Liver (tissue), 10 donors: Measurements from ENCODE around the gene NBPF1. TPM values are rescaled to one million over a fixed set of nuclear protein-coding genes. Genes with fewer than 3 reads are reported as not detected.
A peak's percentile ranks its signal among the peaks of the same experiment; 100 is the strongest.
"Not testable (repeated sequence)": the region's sequence is repeated elsewhere in the genome, so short reads cannot be mapped to it uniquely, and the experiment has no call there.

ENCODE experiments used
- DNase-seq: peaks from one replicate; pipeline ENCODE4 v3.0.0-alpha.2; 2017; ENCODE audit warnings: low spot score
- H3K27ac ChIP-seq, 2 donors: one replicate each; pipeline ENCODE4 v1.7.0; 2013; ENCODE audit warnings: inconsistent platforms in 2 of 2, low read length in 2 of 2, control low read depth in 1 of 2, low read depth in 1 of 2, mild to moderate bottlenecking in 1 of 2
- H3K27me3 ChIP-seq, 4 donors: one replicate each; pipeline versions ENCODE4 v1.6.1 to v1.7.0; 2013; ENCODE audit warnings: low read length in 3 of 4, inconsistent platforms in 1 of 4, mild to moderate bottlenecking in 1 of 4, moderate library complexity in 1 of 4; ENCODE audit not compliant: control insufficient read depth in 4 of 4, insufficient read depth in 4 of 4
- H3K36me3 ChIP-seq, 4 donors: one replicate each; pipeline versions ENCODE4 v1.6.1 to v1.7.0; 2013; ENCODE audit warnings: low read length in 3 of 4, mild to moderate bottlenecking in 3 of 4, low read depth in 1 of 4, moderate library complexity in 1 of 4; ENCODE audit not compliant: control insufficient read depth in 4 of 4, insufficient read depth in 3 of 4
- H3K4me1 ChIP-seq, 4 donors: one replicate each; pipeline versions ENCODE4 v1.6.1 to v1.7.0; 2013; ENCODE audit warnings: low read length in 3 of 4, mild to moderate bottlenecking in 3 of 4, moderate library complexity in 1 of 4; ENCODE audit not compliant: control insufficient read depth in 4 of 4, insufficient read depth in 4 of 4
- H3K4me3 ChIP-seq, 3 donors: one replicate each; pipeline versions ENCODE4 v1.6.1 to v1.7.0; 2013; ENCODE audit warnings: low read length in 3 of 3, control low read depth in 1 of 3, low read depth in 1 of 3, mild to moderate bottlenecking in 1 of 3
- H3K9ac ChIP-seq, 2 donors: one replicate each; pipeline ENCODE4 v1.7.0; 2013; ENCODE audit warnings: low read length in 2 of 2, mild to moderate bottlenecking in 2 of 2, moderate library complexity in 2 of 2, control low read depth in 1 of 2, low read depth in 1 of 2
- H3K9me3 ChIP-seq, 4 donors: one replicate each; pipeline versions ENCODE4 v1.6.1 to v1.7.0; 2013; ENCODE audit warnings: low read length in 3 of 4; ENCODE audit not compliant: control insufficient read depth in 4 of 4
- EGR1 ChIP-seq, 2 donors: IDR thresholded peaks; 2 replicates each; pipeline ENCODE4 v1.6.1; 2016 to 2018; ENCODE audit warnings: antibody characterized with exemption in 2 of 2, low read depth in 2 of 2
- GABPA ChIP-seq, 2 donors: IDR thresholded peaks in 1 of 2; conservative IDR thresholded peaks in 1 of 2; 2 replicates each; pipeline ENCODE4 v1.6.1; 2016; ENCODE audit warnings: antibody characterized with exemption in 2 of 2, mild to moderate bottlenecking in 1 of 2, moderate library complexity in 1 of 2
- HNF4A ChIP-seq, 2 donors: conservative IDR thresholded peaks; 2 replicates each; pipeline ENCODE4 v1.6.1; 2016; ENCODE audit warnings: antibody characterized with exemption in 2 of 2, mild to moderate bottlenecking in 2 of 2
- REST ChIP-seq: IDR thresholded peaks from 2 replicates; pipeline ENCODE4 v1.6.1; 2016; ENCODE audit warnings: antibody characterized with exemption, mild to moderate bottlenecking
- RXRA ChIP-seq, 2 donors: IDR thresholded peaks; 2 replicates each; pipeline ENCODE4 v1.6.1; 2017 to 2018; ENCODE audit warnings: antibody characterized with exemption in 2 of 2, mild to moderate bottlenecking in 1 of 2
- SP1 ChIP-seq: IDR thresholded peaks from 2 replicates; pipeline ENCODE4 v1.6.1; 2018; ENCODE audit warnings: antibody characterized with exemption, mild to moderate bottlenecking
- YY1 ChIP-seq: IDR thresholded peaks from 2 replicates; pipeline ENCODE4 v1.6.1; 2016; ENCODE audit warnings: antibody characterized with exemption, mild to moderate bottlenecking
- WGBS: extraction: QIAGEN DNeasy Blood & Tissue Kit; methylation state at CpG from one replicate; pipeline ENCODE4 v1.1.7; 2013; 5-methylcytosine and 5-hydroxymethylcytosine counted together
- polyA plus RNA-seq, 2 donors: library from polyadenylated mRNA; stranded (reverse) in 1 of 2; unstranded in 1 of 2; fragments of 200-250 nt in 1 of 2; fragments of >200 nt in 1 of 2; fragmentation: Nextera tagmentation in 1 of 2; extraction: Ambion mirVana in 1 of 2; gene quantifications; one replicate each; pipeline versions ENCODE4 v1.2.1 to v1.2.3, GENCODE V29; 2013 to 2015
- small RNA-seq: library from RNA; depleted of rRNA; stranded (forward); fragments of <200 nt; gene quantifications from one replicate; pipeline ENCODE3, GENCODE V24; 2014
- total RNA-seq, 2 donors: library from RNA; depleted of rRNA; stranded (reverse); fragments of >200 nt; gene quantifications; one replicate each; pipeline ENCODE4 v1.2.3, GENCODE V29; 2014
- TF ChIP-seq, protein P1 (sequence below): IDR thresholded peaks from 2 replicates; pipeline ENCODE4 v1.6.1; 2016; ENCODE audit warnings: antibody characterized with exemption
- donor health status: healthy.
- donor health status: healthy.
- donor health status: healthy.
- donor health status: healthy.
- donor health status: healthy.

NBPF1 gene
- total and polyA plus RNA-seq, 4 donors, result 8.0 to 16.4 (median 10.8) TPM

GRCh38 chr1:16514107-16515055 lies 99.0 kb downstream of the NBPF1 start, which contains the start of gene RNU1-1:
RNU1-1 (minus strand) TSS chr1:16514285.
- H3K27me3 ChIP-seq, H3K4me1 ChIP-seq, H3K36me3 ChIP-seq, H3K9me3 ChIP-seq: not testable (repeated sequence)
- 2% methylated on average over 35 of the region's 40 CpGs for WGBS
- H3K27ac ChIP-seq, result peak within 1 kb of the TSS; percentile 70 to 78
- peak; percentile 71 for DNase-seq
- H3K4me3 ChIP-seq, result peak within 1 kb of the TSS in 2 of 3 donors; percentile 27 to 48
- TF ChIP-seq GABPA (IDR thresholded peaks at IDR 0.05 in 1 of 2, conservative IDR thresholded peaks at IDR 0.05 in 1 of 2) (peak in 1 of 2 donors; percentile 53), EGR1 (IDR thresholded peaks at IDR 0.05; ENCODE audit: low read depth in 2 of 2) (peak in 1 of 2 donors; percentile 14), SP1 (peak; percentile 25)
- TF ChIP-seq, protein P1, sequence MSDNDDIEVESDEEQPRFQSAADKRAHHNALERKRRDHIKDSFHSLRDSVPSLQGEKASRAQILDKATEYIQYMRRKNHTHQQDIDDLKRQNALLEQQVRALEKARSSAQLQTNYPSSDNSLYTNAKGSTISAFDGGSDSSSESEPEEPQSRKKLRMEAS, result peak; percentile 6
- H3K9ac ChIP-seq, result peak within 1 kb of the TSS in 1 of 2 donors; percentile 77

- H3K4me1 ChIP-seq, DNase-seq, H3K27me3 ChIP-seq, H3K9ac ChIP-seq, H3K36me3 ChIP-seq, H3K9me3 ChIP-seq, H3K4me3 ChIP-seq: not testable (repeated sequence)
- peak overlapping the region; percentile 70 to 78 for H3K27ac ChIP-seq
- 6% methylated on average over 21 of the region's 26 CpGs for WGBS
- TF ChIP-seq RXRA (IDR thresholded peaks at IDR 0.05), result peak; percentile 9 to 29
- peak; percentile 58 for TF ChIP-seq YY1
- TF ChIP-seq, protein P1, result peak; percentile 21
- peak; percentile 26 for TF ChIP-seq REST
- peak in 1 of 2 donors; percentile 6 for TF ChIP-seq HNF4A (conservative IDR thresholded peaks at IDR 0.05)
Observed at GRCh38 chr1:16513412-16514106, 99.8 kb downstream of the NBPF1 start.

- not testable (repeated sequence) for H3K27ac ChIP-seq, H3K9ac ChIP-seq, H3K4me1 ChIP-seq, H3K4me3 ChIP-seq, DNase-seq, H3K27me3 ChIP-seq, H3K36me3 ChIP-seq, H3K9me3 ChIP-seq
- 64% methylated on average over 14 of the region's 15 CpGs for WGBS
Observed at GRCh38 chr1:16512624-16513411, 100.5 kb downstream of the NBPF1 start.

Small RNAs within 50 kb of the gene (small RNA-seq; reads per million reads assigned to genes)
- gene RNU1-1 (2.2 reads per million, percentile 88 among the genes with 10 or more reads in this experiment), gene RNU1-6P (not detected)

Other genes with a start within 250 kb of the NBPF1 start
- gene SZRD1, start 246.3 kb downstream of the NBPF1 start, total RNA-seq, result 10 to 100 TPM; 14.2 to 22.3 TPM
- gene SZRD1, start 246.3 kb downstream of the NBPF1 start, polyA plus RNA-seq, result 10 to 100 TPM; 27.8 to 44.3 TPM
- under 1 TPM in 1 of 2 donors, not detected in 1; 0.42 TPM for gene SPATA21, start 176.1 kb downstream of the NBPF1 start, total RNA-seq
- under 1 TPM in 1 of 2 donors, not detected in 1; 0.08 TPM for gene SPATA21, start 176.1 kb downstream of the NBPF1 start, polyA plus RNA-seq
- gene NECAP2, start 172.8 kb downstream of the NBPF1 start, total RNA-seq, result 10 to 100 TPM; 27.4 to 41.8 TPM
- gene NECAP2, start 172.8 kb downstream of the NBPF1 start, polyA plus RNA-seq, result 10 to 100 TPM; 21.8 to 25.0 TPM
- gene RNU1-1, start 99.3 kb downstream of the NBPF1 start, total RNA-seq, result under 1 TPM; under 0.01 TPM
- gene RNU1-1, start 99.3 kb downstream of the NBPF1 start, polyA plus RNA-seq, result 10 to 100 TPM in 1 of 2 donors, not detected in 1; 16.7 TPM
- gene RNU1-3, start 53.4 kb upstream of the NBPF1 start, total RNA-seq, result under 1 TPM; under 0.01 TPM
- gene RNU1-3, start 53.4 kb upstream of the NBPF1 start, polyA plus RNA-seq, result 10 to 100 TPM in 1 of 2 donors, not detected in 1; 16.7 TPM
- under 1 TPM; under 0.01 TPM for gene RNU1-4, start 127.0 kb upstream of the NBPF1 start, total RNA-seq
- 10 to 100 TPM in 1 of 2 donors, not detected in 1; 16.7 TPM for gene RNU1-4, start 127.0 kb upstream of the NBPF1 start, polyA plus RNA-seq